A549 (cell line): ENCODE measurements around the gene ZIC1.

ENCODE experiments used
- BHLHE40 ChIP-seq: IDR thresholded peaks from 2 replicates; pipeline ENCODE4 v1.6.1; 2012; ENCODE audit warnings: low read depth, low read length, inconsistent platforms
- CEBPB ChIP-seq, 2 experiments: fragments of >200 bp in 1 of 2; sonication (Bioruptor Twin) in 1 of 2; formaldehyde crosslinking in 1 of 2; IDR thresholded peaks; 2 replicates each; pipeline ENCODE4 v1.6.1; 2012 to 2016
- EHMT2 ChIP-seq: fragments of 200-600 bp; sonication (generic); IDR thresholded peaks from 2 replicates; pipeline ENCODE4 v1.6.1; 2016; ENCODE audit warnings: antibody characterized with exemption, low read depth, mild to moderate bottlenecking, moderate library complexity
- EP300 ChIP-seq, 2 experiments: fragments of >200 bp; sonication (Bioruptor Twin); formaldehyde crosslinking; IDR thresholded peaks; 2 replicates in 1 of 2; 3 replicates in 1 of 2; pipeline ENCODE4 v1.6.1; 2016 to 2017
- NPAS2 ChIP-seq: fragments of 250-450 bp; sonication (Bioruptor Pico); IDR thresholded peaks from 2 replicates; pipeline ENCODE4 v1.8.0; 2022; ENCODE audit warnings: mild to moderate bottlenecking, moderate library complexity, borderline replicate concordance
- POLR2A ChIP-seq: IDR thresholded peaks from 2 replicates; pipeline ENCODE4 v1.6.1; 2012; ENCODE audit warnings: mild to moderate bottlenecking, low read length
- RAD21 ChIP-seq, 2 experiments: fragments of >200 bp in 1 of 2; sonication (Bioruptor Twin) in 1 of 2; formaldehyde crosslinking in 1 of 2; IDR thresholded peaks in 1 of 2; conservative IDR thresholded peaks in 1 of 2; 2 replicates in 1 of 2; 3 replicates in 1 of 2; pipeline ENCODE4 v1.6.1; 2012 to 2018; ENCODE audit warnings: inconsistent platforms in 1 of 2
- RCOR1 ChIP-seq: fragments of 150-350 bp; IDR thresholded peaks from 2 replicates; pipeline ENCODE4 v1.6.1; 2014; ENCODE audit warnings: antibody characterized with exemption, low read length, low read depth
- RFX5 ChIP-seq: fragments of 450-650 bp; IDR thresholded peaks from 2 replicates; pipeline ENCODE4 v1.7.1; 2014; ENCODE audit warnings: antibody characterized with exemption, mild to moderate bottlenecking, moderate library complexity
- TF ChIP-seq, protein P1 (sequence below): fragments of >200 bp; sonication (Bioruptor Twin); formaldehyde crosslinking; IDR thresholded peaks from 3 replicates; pipeline ENCODE4 v1.5.1; 2016
- TF ChIP-seq, protein P2 (sequence below): fragments of 150-350 bp; IDR thresholded peaks from 2 replicates; pipeline ENCODE4 v1.6.1; 2014; ENCODE audit warnings: low read depth, mild to moderate bottlenecking, low read length
- TF ChIP-seq, protein P3 (sequence below): IDR thresholded peaks from 2 replicates; pipeline ENCODE4 v1.6.1; 2012
- TF ChIP-seq, protein P4 (sequence below): fragments of 450-650 bp; IDR thresholded peaks from 2 replicates; pipeline ENCODE4 v1.6.1; 2014; ENCODE audit warnings: antibody characterized with exemption
- TF ChIP-seq, protein P5 (sequence below): IDR thresholded peaks from 2 replicates; pipeline ENCODE4 v1.6.1; 2012

DNA sequence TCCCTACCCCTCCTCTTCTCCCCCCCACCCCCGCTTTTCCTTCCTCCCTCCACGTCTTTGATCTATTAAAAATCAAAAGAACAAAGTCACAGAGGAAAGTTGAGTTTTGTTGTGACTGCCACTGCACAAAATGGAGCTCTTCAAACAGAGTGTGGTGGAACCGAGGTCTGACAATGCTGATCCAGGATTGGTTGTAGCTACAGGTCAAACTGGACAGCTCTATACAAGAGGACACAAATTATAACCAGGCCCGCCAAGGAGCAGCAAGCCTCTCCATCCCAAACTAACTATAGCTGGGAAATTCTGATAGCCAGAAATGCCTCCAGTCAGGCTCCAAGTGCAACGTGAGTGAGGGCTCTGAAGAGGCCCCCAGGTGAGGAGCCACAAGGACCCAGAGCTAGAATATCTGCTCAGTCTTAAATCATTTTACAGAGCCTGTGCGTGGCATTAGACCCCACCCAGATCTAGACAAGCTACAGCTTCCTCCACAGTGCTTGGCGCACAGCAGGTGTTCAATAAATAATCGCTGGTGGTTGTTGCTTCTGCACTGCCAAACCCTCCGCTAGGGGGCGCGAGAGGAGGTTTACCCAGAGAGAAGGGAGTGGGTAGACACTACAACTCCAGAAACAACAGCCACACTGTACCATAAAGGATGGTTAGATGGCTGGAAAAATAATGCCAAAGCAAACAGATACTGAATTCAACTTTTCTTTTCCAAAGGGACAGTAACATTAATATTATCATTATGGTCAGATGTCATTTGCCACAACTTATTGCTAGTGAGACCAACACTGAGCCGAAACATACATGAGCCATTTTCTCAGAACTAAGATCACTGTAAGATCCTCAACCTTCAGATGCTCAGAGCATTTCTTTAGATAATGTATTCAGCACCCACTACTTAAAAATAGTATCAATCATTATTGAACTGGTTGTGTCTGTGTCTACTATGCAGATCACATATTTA lies 47.4 kb upstream of the ZIC1 start:
- TF ChIP-seq, protein P1, sequence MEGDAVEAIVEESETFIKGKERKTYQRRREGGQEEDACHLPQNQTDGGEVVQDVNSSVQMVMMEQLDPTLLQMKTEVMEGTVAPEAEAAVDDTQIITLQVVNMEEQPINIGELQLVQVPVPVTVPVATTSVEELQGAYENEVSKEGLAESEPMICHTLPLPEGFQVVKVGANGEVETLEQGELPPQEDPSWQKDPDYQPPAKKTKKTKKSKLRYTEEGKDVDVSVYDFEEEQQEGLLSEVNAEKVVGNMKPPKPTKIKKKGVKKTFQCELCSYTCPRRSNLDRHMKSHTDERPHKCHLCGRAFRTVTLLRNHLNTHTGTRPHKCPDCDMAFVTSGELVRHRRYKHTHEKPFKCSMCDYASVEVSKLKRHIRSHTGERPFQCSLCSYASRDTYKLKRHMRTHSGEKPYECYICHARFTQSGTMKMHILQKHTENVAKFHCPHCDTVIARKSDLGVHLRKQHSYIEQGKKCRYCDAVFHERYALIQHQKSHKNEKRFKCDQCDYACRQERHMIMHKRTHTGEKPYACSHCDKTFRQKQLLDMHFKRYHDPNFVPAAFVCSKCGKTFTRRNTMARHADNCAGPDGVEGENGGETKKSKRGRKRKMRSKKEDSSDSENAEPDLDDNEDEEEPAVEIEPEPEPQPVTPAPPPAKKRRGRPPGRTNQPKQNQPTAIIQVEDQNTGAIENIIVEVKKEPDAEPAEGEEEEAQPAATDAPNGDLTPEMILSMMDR: peak; percentile 34; the same call in 2 of the 3 replicates
- no peak for TF ChIP-seq POLR2A
- TF ChIP-seq, protein P2, sequence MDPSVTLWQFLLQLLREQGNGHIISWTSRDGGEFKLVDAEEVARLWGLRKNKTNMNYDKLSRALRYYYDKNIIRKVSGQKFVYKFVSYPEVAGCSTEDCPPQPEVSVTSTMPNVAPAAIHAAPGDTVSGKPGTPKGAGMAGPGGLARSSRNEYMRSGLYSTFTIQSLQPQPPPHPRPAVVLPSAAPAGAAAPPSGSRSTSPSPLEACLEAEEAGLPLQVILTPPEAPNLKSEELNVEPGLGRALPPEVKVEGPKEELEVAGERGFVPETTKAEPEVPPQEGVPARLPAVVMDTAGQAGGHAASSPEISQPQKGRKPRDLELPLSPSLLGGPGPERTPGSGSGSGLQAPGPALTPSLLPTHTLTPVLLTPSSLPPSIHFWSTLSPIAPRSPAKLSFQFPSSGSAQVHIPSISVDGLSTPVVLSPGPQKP: no peak
- TF ChIP-seq NPAS2 (CRISPR knock-in tag): no peak
- no peak for TF ChIP-seq EP300 (IDR thresholded peaks at IDR 0.05)
- TF ChIP-seq EHMT2: no peak
- TF ChIP-seq, protein P3, sequence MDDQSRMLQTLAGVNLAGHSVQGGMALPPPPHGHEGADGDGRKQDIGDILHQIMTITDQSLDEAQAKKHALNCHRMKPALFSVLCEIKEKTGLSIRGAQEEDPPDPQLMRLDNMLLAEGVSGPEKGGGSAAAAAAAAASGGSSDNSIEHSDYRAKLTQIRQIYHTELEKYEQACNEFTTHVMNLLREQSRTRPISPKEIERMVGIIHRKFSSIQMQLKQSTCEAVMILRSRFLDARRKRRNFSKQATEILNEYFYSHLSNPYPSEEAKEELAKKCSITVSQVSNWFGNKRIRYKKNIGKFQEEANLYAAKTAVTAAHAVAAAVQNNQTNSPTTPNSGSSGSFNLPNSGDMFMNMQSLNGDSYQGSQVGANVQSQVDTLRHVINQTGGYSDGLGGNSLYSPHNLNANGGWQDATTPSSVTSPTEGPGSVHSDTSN: no peak
- TF ChIP-seq BHLHE40: no peak
- TF ChIP-seq RAD21 (conservative IDR thresholded peaks at IDR 0.05 in 1 of 2, IDR thresholded peaks at IDR 0.05 in 1 of 2): peak in 1 of 2 experiments; percentile 42; a peak in 2 of 5 replicates
- TF ChIP-seq RFX5: no peak
- TF ChIP-seq, protein P4, sequence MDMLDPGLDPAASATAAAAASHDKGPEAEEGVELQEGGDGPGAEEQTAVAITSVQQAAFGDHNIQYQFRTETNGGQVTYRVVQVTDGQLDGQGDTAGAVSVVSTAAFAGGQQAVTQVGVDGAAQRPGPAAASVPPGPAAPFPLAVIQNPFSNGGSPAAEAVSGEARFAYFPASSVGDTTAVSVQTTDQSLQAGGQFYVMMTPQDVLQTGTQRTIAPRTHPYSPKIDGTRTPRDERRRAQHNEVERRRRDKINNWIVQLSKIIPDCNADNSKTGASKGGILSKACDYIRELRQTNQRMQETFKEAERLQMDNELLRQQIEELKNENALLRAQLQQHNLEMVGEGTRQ: no peak
- TF ChIP-seq, protein P5, sequence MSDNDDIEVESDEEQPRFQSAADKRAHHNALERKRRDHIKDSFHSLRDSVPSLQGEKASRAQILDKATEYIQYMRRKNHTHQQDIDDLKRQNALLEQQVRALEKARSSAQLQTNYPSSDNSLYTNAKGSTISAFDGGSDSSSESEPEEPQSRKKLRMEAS: no peak
- TF ChIP-seq RCOR1: no peak
- no peak for TF ChIP-seq CEBPB (IDR thresholded peaks at IDR 0.05)
